ENCODE results near the gene ACAD9. TPM values are rescaled to one million over a fixed set of nuclear protein-coding genes. Genes with fewer than 3 reads are reported as not detected.
"Not testable (repeated sequence)": the region's sequence is repeated elsewhere in the genome, so short reads cannot be mapped to it uniquely, and the experiment has no call there.

Gene ACAD9
- total RNA-seq, 4 donors from 2014 or later: 41.3 to 52.7 (median 43.1) TPM

DNA sequence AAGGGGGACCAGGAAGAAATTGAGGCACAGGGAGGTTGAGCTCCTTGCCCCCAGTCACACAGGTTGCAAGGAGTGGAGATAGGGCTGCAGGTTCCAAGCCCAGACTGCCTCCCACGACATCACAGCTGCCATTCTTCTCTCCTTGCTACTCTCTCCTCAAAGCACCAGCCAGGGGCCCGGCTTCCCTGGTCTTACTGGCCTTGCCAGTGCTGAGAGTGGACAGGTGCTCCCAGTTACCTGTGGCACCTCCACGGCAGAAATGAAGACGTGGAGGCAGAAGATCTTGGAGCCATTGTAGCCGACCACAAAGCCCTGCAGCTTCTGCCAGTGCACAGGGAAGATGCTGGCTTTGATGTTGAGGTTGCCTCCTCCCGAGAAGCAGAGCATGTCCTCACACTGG lies 17.9 kb upstream of the ACAD9 start:
- WGBS, 2 donors: 88 to 92% methylated on average over 4 of the region's 6 CpGs
- Histone ChIP-seq H3K9me3 (peaks cover 0 to 38% (median 30%) of the 10 kb centered on the region in 3 donors), H3K27me3 (no peaks in the 10 kb centered on the region), H3K4me1 (peaks cover 0 to 13% (median 4%) of the 10 kb centered on the region in 3 donors), H3K27ac (no peak overlapping the region), H3K36me3 (no peaks in the 10 kb centered on the region), H3K4me3 (no peak overlapping the region)
- intact Hi-C loops (cut with DNase I): no loop called here
- DNase-seq: no peak
- no peak for TF ChIP-seq POLR2A (IDR thresholded peaks at IDR 0.05)
- TF ChIP-seq, protein P1, sequence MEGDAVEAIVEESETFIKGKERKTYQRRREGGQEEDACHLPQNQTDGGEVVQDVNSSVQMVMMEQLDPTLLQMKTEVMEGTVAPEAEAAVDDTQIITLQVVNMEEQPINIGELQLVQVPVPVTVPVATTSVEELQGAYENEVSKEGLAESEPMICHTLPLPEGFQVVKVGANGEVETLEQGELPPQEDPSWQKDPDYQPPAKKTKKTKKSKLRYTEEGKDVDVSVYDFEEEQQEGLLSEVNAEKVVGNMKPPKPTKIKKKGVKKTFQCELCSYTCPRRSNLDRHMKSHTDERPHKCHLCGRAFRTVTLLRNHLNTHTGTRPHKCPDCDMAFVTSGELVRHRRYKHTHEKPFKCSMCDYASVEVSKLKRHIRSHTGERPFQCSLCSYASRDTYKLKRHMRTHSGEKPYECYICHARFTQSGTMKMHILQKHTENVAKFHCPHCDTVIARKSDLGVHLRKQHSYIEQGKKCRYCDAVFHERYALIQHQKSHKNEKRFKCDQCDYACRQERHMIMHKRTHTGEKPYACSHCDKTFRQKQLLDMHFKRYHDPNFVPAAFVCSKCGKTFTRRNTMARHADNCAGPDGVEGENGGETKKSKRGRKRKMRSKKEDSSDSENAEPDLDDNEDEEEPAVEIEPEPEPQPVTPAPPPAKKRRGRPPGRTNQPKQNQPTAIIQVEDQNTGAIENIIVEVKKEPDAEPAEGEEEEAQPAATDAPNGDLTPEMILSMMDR (IDR thresholded peaks at IDR 0.05): no peak

DNA sequence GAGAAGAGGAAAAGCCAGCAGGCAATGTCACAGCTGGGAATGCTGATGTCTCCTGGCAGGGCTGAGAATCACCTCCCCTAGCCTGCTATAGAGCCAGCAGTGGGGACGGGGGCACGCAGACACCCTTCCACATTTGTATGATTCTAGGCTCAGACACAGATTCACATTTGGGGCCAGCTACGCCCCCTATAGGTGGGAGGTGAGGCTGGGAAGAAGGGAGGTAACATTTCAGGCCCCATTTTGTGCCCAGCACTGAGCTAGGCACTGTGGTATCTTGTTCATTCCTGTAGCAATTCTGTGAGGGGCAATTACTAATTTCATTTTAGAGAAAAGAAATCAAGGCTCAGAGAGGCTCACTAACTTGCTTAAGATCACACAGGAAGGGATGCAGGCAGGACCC lies 15.9 kb upstream of the ACAD9 start:
- Histone ChIP-seq H3K9me3 (peaks cover 0 to 28% (median 24%) of the 10 kb centered on the region in 3 donors), H3K4me1 (peaks cover 0 to 13% (median 4%) of the 10 kb centered on the region in 3 donors), H3K36me3 (no peaks in the 10 kb centered on the region), H3K27me3 (no peaks in the 10 kb centered on the region), H3K4me3 (no peak overlapping the region), H3K27ac (no peak overlapping the region)
- no peak for TF ChIP-seq POLR2A (IDR thresholded peaks at IDR 0.05)
- TF ChIP-seq, protein P1 (IDR thresholded peaks at IDR 0.05): peak in 1 of 6 experiments; percentile 7
- intact Hi-C loops (cut with DNase I): no loop called here
- WGBS, 2 donors: 78 to 87% methylated on average over 2 to 3 of the region's 3 CpGs
- DNase-seq: no peak

DNA sequence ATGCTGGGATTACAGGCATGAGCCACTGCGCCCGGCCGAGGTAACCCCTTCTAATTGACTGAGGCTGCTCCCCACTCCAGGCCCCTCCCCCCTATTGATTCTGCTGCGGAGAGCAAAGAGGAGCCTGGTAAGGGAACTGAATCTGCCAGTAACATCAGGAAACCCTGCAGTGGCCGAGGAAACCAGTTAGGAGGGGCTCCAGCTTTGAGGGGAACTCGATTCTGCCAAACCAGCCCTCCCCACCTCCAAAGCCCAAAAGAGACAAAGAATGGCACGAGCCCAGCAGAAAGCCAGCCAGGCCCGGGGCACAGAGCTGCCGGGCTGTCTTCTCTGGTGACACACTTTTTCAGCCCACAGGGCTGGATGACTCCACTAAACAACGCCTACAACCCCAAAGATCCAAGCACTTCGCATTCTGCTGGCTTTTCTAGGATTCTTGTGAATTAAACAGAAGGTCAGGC lies 15.0 kb upstream of the ACAD9 start:
- TF ChIP-seq, protein P1 (IDR thresholded peaks at IDR 0.05): no peak
- TF ChIP-seq POLR2A (IDR thresholded peaks at IDR 0.05): no peak
- no peaks in the 10 kb centered on the region for H3K36me3 ChIP-seq
- WGBS, 2 donors: 46 to 75% methylated on average over 2 to 10 of the region's 11 CpGs
- H3K27me3 ChIP-seq: no peaks in the 10 kb centered on the region
- peak overlapping the region in 2 of 4 donors; percentile 14 for H3K27ac ChIP-seq
- H3K4me1 ChIP-seq: peaks cover 0 to 13% (median 4%) of the 10 kb centered on the region in 3 donors
- intact Hi-C loops (cut with DNase I): no loop called here
- no peak overlapping the region for H3K4me3 ChIP-seq
- H3K9me3 ChIP-seq: peaks cover 0 to 20% (median 16%) of the 10 kb centered on the region in 3 donors
- DNase-seq: no peak

DNA sequence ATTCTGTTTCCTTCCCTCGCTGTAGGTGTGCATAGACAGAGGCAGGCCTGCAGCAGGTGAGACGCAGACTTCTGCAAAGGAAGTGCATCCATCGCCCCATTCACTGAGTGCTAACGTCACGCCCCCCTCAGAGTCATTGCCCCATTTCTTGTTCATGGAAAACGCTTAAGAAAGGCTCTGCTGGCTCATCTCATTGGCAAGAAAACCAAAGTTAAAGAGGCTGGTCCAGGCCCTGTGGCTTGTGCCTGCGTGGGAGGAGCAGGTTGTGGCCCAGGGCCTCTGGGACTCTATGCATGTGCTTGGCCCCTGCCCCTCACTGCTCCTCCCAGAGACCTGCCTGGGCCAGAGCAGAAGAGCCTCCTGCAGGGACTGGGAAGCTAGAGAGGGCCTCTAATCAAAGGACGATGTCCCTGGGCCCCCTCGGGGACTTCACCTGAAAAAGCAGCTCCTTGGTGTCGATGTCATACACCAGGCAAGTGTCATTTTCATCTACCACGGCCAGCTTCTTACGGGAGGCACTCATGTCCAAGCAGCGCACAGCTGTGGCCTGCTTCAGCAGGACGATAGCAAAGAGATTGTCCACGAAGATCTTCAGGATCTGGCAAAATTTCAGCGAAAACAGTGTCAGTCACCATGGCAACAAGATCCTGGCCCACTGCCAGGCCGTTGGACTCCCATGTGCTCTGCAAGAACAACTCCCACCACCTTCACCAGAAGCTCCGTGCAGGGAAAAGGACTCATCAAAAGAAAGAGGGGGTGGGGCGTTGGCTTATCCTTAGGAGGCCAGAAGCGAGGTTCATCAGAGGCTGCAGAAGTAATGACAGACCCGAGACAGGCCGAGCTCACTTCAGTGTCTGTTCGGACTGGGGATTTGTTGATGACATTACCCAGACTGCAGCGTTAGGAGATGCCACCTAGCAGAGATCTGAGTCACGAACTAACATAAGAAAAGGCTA lies 14.3 kb upstream of the ACAD9 start:
- H3K36me3 ChIP-seq; intact Hi-C loops (cut with DNase I); H3K27me3 ChIP-seq; DNase-seq; H3K4me3 ChIP-seq: not testable (repeated sequence)
- Histone ChIP-seq H3K9me3 (peaks cover 0 to 13% (median 8%) of the 10 kb centered on the region in 3 donors), H3K4me1 (peaks cover 0 to 13% (median 4%) of the 10 kb centered on the region in 3 donors), H3K27ac (peak overlapping the region in 1 of 4 donors; percentile 14)
- 69 to 72% methylated on average over 10 to 15 of the region's 25 CpGs for WGBS, 2 donors

DNA sequence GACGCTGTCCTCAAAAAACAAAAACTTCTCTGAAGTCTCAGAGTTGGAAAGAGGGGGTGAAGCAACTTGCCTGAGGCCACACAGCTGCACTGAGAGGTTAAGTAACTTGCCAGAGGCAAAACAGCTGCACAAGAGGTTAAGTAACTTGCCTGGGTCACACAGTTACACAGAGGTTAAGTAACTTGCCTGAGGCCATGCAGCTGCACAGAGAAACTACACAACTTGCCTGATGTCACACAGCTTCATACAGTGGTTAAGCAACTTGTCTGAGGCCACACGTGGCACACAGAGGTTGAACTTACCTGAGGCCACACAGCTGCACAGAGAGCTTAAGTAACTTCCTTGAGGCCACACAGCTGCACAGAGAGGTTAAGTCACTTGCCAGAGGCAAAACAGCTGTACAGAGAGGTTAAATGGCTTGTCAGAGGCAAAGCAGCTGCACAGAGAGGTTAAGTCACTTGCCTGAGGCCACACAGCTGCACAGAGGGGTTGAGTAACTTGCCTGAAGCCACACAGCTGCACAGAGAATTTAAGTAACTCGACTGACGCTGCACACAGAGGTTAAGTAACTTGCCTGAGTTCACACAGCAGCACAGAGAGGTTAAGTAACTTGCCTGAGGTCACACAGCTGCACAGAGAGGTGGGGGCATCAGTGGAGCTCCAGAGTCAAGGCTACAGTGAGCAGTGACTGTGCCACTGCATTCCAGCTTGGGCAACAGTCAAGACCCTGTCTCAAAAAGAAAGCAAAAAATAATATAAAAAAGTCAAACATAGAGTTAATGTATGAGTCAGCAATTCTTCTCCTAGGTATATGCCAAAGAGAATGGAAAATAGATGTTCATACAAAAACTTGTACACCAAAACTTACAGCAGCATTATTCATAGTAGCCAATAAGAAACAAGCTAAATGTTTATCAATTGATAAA lies 12.0 kb upstream of the ACAD9 start:
- no peak for DNase-seq
- Histone ChIP-seq H3K4me3 (no peak overlapping the region), H3K9me3 (no peaks in the 10 kb centered on the region), H3K27me3 (no peaks in the 10 kb centered on the region), H3K36me3 (no peaks in the 10 kb centered on the region), H3K27ac (no peak overlapping the region), H3K4me1 (peaks cover 0 to 13% (median 4%) of the 10 kb centered on the region in 3 donors)
- intact Hi-C loops (cut with DNase I): no loop called here
- 38 to 66% methylated on average over 3 to 4 of the region's 4 CpGs for WGBS, 2 donors
- no peak for TF ChIP-seq POLR2A (IDR thresholded peaks at IDR 0.05)
- TF ChIP-seq, protein P1 (IDR thresholded peaks at IDR 0.05): no peak
